HG02970 (cell line): ENCODE results near the gene DDX1.
"Not testable (repeated sequence)": the region's sequence is repeated elsewhere in the genome, so short reads cannot be mapped to it uniquely, and the experiment has no call there.

Experiments used
- ATAC-seq: cut with Tn5 transposase; IDR thresholded peaks from one replicate; pipeline ENCODE4 v1.9.1; 2021; ENCODE audit warnings: mild to moderate bottlenecking, moderate library complexity, moderate number of reproducible peaks; ENCODE audit not compliant: unreplicated experiment, low FRiP score

The DDX1 gene

DNA sequence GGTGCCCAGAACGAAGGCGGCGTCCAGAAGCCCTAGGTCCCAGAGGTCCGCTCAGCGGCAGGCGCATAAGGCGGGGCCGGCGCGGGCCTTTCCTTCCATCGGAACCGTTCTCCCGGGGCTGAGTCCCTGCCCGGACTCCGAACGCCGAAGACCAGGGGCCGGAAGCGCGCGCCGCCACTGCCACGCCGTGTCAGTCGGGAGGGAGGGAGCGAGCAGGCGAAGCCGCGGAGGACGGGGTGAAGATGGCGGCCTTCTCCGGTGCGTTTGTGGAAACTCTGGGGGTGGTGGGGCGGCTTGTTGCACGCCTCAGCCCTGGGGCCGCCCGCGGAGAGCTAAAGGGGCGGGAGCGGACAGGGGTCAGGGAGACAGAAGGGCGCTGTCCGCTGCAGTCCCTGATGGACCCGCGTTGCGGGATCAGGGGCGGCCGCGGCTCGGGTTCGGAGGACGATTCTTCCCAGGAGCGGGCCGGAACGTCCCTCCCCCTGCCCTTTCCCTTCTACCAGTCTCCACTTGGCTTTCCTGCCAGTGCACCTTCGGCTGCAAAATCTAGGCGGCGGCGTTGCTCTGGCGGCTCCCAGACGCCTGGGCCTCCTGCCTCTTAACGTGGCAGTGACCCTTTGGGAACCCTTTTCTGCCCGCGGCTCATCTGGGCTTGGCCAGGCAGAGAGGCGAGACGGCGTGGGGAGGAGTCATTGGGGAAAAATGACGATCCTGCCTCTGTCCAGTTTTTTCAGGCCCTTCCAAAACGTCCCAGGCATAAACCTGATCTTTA lies at the start of gene DDX1:
TSS of gene DDX1 (plus strand) at position 177 of the 772 bp plus-strand sequence. CDS start at position 243, 66 bp downstream.
- peak; percentile 97 for ATAC-seq

DNA sequence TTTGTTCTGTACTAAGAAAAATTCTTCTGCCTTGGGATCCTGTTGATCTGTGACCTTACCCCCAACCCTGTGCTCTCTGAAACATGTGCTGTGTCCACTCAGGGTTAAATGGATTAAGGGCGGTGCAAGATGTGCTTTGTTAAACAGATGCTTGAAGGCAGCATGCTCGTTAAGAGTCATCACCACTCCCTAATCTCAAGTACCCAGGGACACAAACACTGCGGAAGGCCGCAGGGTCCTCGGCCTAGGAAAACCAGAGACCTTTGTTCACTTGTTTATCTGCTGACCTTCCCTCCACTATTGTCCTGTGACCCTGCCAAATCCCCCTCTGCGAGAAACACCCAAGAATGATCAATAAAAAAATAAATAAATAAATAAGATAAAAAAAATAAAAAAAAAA lies 49.4 kb upstream of the DDX1 start:
- not testable (repeated sequence) for ATAC-seq

DNA sequence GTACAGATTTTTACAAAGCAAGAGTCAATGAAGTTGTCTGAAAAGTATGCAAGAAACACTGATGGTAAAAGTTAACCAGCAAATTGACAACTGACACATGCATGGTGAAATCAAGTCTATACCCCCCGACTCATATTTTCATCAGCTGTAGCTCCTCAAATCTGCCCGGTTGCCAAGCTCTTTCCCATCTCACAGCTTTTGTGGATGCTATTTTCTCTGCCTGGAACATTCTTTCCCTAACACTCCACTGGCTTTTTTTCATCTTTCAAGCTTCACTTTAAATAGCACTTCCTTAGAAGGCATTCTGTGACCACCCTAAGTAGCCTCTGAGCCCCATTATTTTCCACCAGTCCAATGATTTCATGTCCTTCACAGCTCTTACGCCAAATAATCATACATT lies 48.6 kb upstream of the DDX1 start:
- no peak for ATAC-seq

DNA sequence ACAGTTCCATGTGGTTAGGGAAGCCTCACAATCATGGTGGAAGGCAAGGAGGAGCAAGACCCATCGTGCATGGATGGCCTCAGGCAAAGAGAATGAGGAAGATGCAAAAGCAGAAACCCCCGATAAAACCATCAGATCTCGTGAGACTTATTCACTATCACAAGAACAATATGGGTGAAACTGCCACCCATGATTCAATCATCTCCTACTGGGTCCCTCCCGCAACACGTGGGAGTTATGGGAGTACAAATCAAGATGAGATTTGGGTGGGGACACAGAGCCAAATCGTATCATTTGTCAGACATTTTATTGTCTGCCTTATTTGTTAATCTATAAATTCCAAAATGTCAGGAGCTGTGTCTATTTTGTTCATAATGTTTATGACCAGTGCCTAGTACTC lies 48.1 kb upstream of the DDX1 start:
- no peak for ATAC-seq

DNA sequence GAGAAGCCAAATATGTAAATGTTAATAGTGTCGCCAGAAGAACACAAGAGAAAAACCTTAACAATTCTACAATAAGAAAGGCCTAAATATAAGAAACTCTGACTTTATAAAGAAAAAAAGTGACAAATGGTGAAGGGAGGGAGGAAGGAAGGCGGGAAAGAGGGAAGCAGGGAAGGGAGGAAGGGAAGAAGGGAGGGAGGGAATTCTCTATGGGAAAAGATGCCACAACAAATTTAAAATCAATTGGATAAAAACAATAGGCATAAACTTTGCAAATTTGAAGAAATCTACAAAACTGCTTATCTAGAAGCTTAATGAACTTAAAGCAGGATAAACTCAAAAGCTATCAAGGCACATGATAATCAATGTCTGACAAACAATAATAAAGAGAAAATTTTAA lies 47.4 kb upstream of the DDX1 start:
- no peak for ATAC-seq

- no peak for ATAC-seq
Observed at GRCh38 chr2:15546297-15547098, 45.2 kb upstream of the DDX1 start.

DNA sequence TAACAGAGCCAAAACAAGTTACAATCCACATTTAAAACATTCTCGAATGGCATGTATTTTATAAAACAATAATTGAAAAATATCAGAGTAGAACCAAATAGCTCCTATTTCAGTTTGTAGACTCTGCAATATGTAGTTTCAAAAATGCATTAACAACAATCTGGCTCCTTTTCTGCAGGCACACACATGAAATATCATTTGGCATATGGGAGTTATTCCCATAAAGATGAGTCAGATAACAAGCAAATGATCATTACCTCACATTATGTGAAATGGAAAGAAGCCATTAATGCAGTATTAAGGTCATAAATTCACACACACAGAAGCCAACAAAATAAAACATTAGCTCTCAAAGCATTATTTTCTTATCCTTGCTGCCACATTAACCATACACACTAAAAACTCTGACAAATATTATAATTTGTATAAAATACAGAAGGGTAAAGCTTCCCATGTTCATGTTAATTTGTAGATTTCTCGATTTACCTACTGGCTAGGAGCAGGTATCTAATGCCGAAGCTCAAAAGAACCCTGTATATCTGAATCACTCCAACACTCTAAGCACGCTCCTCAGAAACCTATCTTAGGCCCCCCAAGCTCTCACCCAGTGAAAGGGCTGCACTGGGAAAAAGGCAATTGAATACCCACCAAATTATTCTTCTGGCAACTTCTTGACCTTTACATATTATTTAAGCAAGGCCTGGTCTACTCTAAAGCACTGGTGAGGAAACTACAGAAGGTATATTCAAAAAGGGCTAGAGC lies 44.4 kb upstream of the DDX1 start:
- ATAC-seq: no peak

- no peak for ATAC-seq
Observed at GRCh38 chr2:15548974-15549373, 42.7 kb upstream of the DDX1 start.

GRCh38 chr2:15553519-15553918 lies 38.1 kb upstream of the DDX1 start:
- ATAC-seq: no peak

DNA sequence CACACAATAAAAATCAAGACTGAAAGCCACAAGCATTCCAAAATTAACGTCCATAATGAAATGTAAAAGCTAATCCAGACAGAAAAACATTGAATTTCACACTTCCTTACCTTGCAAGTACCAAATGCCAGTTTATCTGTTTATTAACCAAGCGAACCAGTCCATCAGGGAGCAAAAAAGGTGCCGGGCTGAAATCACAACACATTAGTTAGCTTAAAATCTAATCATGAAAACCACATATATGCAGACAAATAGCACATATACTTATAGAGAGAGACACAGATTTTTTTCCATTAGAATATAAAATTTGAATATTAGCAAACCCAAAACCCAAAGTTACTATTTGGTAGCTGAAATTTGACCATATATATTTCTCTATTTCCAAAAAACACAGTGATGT lies 37.7 kb upstream of the DDX1 start:
- ATAC-seq: no peak

- ATAC-seq: no peak
Observed at GRCh38 chr2:15554525-15555218, 37.0 kb upstream of the DDX1 start.

DNA sequence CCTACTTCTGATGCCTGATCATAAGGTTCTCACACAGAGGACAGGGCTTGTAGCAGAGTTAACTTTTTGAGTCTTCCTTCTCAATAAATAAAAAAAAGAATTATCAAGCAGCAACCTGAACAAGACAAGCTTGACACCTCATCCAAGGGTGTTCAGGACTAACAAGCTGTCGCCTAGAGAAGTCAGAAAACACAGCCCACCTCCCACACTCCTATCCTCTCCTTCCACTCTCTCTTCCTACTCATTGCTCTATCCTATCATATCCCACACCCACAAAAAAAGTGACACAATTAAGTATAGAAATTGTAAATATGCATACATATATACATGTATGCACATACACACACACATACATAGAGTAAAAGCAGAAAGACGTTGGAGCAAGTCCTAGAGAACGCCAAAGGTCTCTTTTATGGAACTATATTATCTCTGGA lies 35.9 kb upstream of the DDX1 start:
- no peak for ATAC-seq

DNA sequence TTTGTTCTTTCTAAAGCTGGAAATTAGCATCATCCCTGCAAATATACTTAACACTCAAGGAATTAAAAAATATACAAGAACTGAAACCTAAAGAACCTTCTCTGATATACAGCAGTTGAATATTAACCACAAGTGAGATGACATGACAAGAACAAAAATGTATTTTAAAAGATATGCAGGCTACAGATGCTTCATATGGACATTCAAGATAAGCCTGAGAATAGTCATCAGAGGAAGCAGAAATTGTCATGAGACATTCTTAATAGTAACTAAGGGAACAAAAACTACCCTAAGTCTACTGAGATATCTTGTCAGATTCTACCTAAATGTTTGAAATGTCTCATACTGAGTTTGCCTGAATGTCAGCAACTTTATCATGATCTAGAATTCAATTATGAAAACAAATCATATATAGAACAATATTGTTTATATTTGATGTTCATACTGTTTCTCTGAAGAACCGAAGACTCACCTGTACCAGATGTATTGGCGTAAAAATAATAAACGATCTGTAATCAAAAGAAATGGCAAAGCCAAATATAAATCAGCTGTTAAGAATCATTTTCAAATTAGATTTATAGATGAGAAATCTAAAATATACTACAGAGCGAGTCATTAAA lies 35.2 kb upstream of the DDX1 start:
- no peak for ATAC-seq

DNA sequence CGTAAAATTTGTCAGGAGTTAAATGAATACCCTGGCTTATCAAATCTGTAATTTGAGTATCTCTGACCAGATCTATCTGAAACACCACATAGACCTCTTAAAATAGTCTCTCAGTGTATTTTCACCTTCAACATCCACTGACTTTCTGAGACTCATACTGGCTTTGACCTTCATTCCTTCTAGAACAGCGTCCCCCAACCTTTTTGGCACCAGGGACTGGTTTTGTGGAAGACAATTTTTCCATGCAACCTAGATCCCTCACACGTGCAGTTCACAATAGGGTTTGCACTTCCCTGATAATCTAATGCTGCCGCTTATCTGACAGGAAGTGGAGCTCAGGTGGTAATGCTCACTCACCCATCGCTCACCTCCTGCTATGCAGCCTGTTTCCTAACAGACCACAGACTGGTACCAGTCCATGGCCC lies 33.8 kb upstream of the DDX1 start:
- no peak for ATAC-seq

DNA sequence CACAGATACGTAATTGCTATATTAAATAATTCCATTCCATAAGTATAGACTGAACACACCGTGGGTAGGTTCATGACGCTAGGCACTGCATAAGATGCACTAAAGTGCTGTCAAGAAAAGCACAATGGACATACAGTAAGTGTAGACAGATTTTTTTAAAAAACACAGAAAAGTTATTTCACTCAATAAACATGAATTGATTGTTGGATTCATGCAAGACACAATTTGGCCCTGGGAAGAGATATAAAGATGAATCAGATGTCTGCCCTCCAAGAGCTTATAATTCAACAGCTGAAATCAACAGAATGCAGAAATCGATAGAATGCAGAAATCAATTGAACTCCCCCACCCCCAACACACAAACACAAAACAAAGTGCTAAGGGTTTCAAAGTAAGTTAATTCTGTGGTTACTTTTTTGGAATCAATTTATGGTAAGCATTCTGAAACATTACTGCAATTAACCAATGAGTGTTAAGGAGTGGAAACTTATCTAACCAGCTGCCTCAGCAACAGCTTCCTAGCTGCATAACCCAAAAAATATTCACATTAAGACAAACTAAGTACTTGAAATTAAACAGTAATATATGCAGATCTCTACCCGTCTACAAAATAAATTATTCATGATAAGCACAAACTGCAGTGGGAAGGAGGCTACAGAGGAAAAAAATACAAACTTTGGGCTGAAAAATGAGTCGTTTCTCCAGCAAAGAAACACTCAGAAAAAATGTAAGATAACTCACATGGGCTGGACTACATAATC lies 32.1 kb upstream of the DDX1 start:
- no peak for ATAC-seq

GRCh38 chr2:15560140-15560987 lies 31.3 kb upstream of the DDX1 start:
- peak; percentile 26 for ATAC-seq

GRCh38 chr2:15560988-15561573 lies 30.6 kb upstream of the DDX1 start, which contains the start of gene NBAS:
TSS of gene NBAS (minus strand) at chr2:15561334. CDS start at chr2:15561304, 30 bp downstream.
- ATAC-seq: peak; percentile 87
